SK-N-SH (cell line): ENCODE measurements around the gene KLF7.

Experiments
- EP300 ChIP-seq, 2 experiments: IDR thresholded peaks; 2 replicates each; pipeline versions ENCODE4 v1.4.0 to v1.6.1; 2012; ENCODE audit warnings: borderline replicate concordance in 1 of 2, low read depth in 1 of 2, low read length in 1 of 2
- FOXJ3 ChIP-seq: sonication (generic); formaldehyde crosslinking; IDR thresholded peaks from 2 replicates; pipeline ENCODE4 v1.5.1; 2020; ENCODE audit warnings: mild to moderate bottlenecking, missing genetic modification reagents
- JUND ChIP-seq: IDR thresholded peaks from 2 replicates; pipeline ENCODE4 v1.4.0; 2012
- TEAD4 ChIP-seq: IDR thresholded peaks from 2 replicates; pipeline ENCODE4 v1.4.0; 2012; ENCODE audit warnings: mild to moderate bottlenecking, borderline replicate concordance; ENCODE audit not compliant: insufficient read depth
- TF ChIP-seq, protein P1 (sequence below): fragments of 200-600 bp; sonication (generic); IDR thresholded peaks from 2 replicates; pipeline ENCODE4 v1.6.1; 2017; ENCODE audit warnings: antibody characterized with exemption, mild to moderate bottlenecking, moderate library complexity
- TF ChIP-seq, protein P2 (sequence below): IDR thresholded peaks from 2 replicates; pipeline ENCODE4 v1.4.0; 2012; ENCODE audit warnings: low read depth

DNA sequence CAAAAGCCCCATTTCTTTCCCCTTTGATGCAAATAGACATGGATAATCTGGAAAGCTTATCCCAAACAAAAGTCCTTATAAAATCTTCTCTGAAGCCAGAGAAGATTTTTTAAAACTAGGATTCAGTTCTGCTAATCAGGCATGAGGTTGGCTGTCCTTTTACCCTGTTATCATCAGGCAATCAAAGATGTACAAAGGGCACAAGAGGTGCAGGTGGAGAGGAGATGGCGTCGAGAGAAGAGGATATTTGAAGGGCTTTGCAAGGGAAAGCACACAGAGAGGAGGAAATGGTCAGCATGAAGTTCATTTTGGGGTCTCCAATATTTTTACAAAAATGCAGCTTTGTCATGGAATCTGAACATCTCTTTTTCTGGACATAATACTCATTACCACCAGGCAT, 88.5 kb downstream of the KLF7 start:
- TF ChIP-seq JUND (no peak), FOXJ3 (CRISPR knock-in tag) (no peak), EP300 (IDR thresholded peaks at IDR 0.05; ENCODE audit: borderline replicate concordance in 1 of 2, low read depth in 1 of 2, low read length in 1 of 2) (no peak), TEAD4 (no peak)
- TF ChIP-seq, protein P1, sequence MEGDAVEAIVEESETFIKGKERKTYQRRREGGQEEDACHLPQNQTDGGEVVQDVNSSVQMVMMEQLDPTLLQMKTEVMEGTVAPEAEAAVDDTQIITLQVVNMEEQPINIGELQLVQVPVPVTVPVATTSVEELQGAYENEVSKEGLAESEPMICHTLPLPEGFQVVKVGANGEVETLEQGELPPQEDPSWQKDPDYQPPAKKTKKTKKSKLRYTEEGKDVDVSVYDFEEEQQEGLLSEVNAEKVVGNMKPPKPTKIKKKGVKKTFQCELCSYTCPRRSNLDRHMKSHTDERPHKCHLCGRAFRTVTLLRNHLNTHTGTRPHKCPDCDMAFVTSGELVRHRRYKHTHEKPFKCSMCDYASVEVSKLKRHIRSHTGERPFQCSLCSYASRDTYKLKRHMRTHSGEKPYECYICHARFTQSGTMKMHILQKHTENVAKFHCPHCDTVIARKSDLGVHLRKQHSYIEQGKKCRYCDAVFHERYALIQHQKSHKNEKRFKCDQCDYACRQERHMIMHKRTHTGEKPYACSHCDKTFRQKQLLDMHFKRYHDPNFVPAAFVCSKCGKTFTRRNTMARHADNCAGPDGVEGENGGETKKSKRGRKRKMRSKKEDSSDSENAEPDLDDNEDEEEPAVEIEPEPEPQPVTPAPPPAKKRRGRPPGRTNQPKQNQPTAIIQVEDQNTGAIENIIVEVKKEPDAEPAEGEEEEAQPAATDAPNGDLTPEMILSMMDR: no peak
- TF ChIP-seq, protein P2, sequence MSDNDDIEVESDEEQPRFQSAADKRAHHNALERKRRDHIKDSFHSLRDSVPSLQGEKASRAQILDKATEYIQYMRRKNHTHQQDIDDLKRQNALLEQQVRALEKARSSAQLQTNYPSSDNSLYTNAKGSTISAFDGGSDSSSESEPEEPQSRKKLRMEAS: no peak
